ENCODE data around the gene HIP1.
A peak's percentile ranks its signal among the peaks of the same experiment; 100 is the strongest.
"Not testable (repeated sequence)": the region's sequence is repeated elsewhere in the genome, so short reads cannot be mapped to it uniquely, and the experiment has no call there.

The HIP1 gene

GRCh38 chr7:75608451-75609122 lies 130.2 kb downstream of the HIP1 start:
- no peak for DNase-seq

- DNase-seq: no peak
Observed at GRCh38 chr7:75604408-75604807, 134.3 kb downstream of the HIP1 start.

GRCh38 chr7:75602831-75603230 lies 135.9 kb downstream of the HIP1 start:
- DNase-seq: not testable (repeated sequence)

- no peak for DNase-seq
Observed at GRCh38 chr7:75601539-75601938, 137.2 kb downstream of the HIP1 start.

- not testable (repeated sequence) for DNase-seq
Observed at GRCh38 chr7:75600748-75601147, 138.0 kb downstream of the HIP1 start.

- no peak for DNase-seq
Observed at GRCh38 chr7:75599244-75599781, 139.4 kb downstream of the HIP1 start.

GRCh38 chr7:75596727-75597614 lies 141.8 kb downstream of the HIP1 start:
- DNase-seq: no peak

GRCh38 chr7:75595766-75596165 lies 143.0 kb downstream of the HIP1 start:
- no peak for DNase-seq

- DNase-seq: not testable (repeated sequence)
Observed at GRCh38 chr7:75593500-75594184, 145.1 kb downstream of the HIP1 start.

GRCh38 chr7:75591467-75592255 lies 147.1 kb downstream of the HIP1 start:
- DNase-seq: no peak

GRCh38 chr7:75590373-75591005 lies 148.3 kb downstream of the HIP1 start:
- DNase-seq: no peak

GRCh38 chr7:75584354-75584753 lies 154.4 kb downstream of the HIP1 start:
- DNase-seq: no peak

GRCh38 chr7:75583255-75583654 lies 155.5 kb downstream of the HIP1 start:
- DNase-seq: no peak

- no peak for DNase-seq
Observed at GRCh38 chr7:75579899-75580298, 158.8 kb downstream of the HIP1 start.

GRCh38 chr7:75578081-75578480 lies 160.7 kb downstream of the HIP1 start:
- DNase-seq: no peak

GRCh38 chr7:75575488-75576121 lies 163.1 kb downstream of the HIP1 start:
- DNase-seq: no peak

- peak; percentile 55 for DNase-seq
Observed at GRCh38 chr7:75573477-75574019, 165.2 kb downstream of the HIP1 start.

GRCh38 chr7:75572814-75573213 lies 165.9 kb downstream of the HIP1 start:
- no peak for DNase-seq

GRCh38 chr7:75572396-75572795 lies 166.3 kb downstream of the HIP1 start:
- no peak for DNase-seq

- DNase-seq: no peak
Observed at GRCh38 chr7:75571209-75571608, 167.5 kb downstream of the HIP1 start.

GRCh38 chr7:75569629-75570282 lies 169.0 kb downstream of the HIP1 start:
- DNase-seq: not testable (repeated sequence)
